GM21423 (cell line): Measurements from ENCODE around the gene ARF1.

ENCODE experiments used
- ATAC-seq: cut with Tn5 transposase; IDR thresholded peaks from one replicate; pipeline ENCODE4 v1.9.1; 2021; ENCODE audit warnings: mild to moderate bottlenecking, moderate library complexity; ENCODE audit not compliant: unreplicated experiment

The ARF1 gene

GRCh38 chr1:228144993-228145343 lies 62.5 kb downstream of the ARF1 start:
- ATAC-seq: no peak

- ATAC-seq: no peak
Measured at GRCh38 chr1:228145463-228146416, 63.2 kb downstream of the ARF1 start.

GRCh38 chr1:228146417-228147150 lies 64.1 kb downstream of the ARF1 start:
- ATAC-seq: no peak

GRCh38 chr1:228147151-228147693 lies 64.7 kb downstream of the ARF1 start:
- ATAC-seq: no peak

GRCh38 chr1:228147768-228148167 lies 65.3 kb downstream of the ARF1 start:
- ATAC-seq: no peak

- no peak for ATAC-seq
Measured at GRCh38 chr1:228148196-228148861, 65.8 kb downstream of the ARF1 start.
